CD4-positive, CD25-positive, alpha-beta regulatory T cell (primary cell): ENCODE measurements around the gene GABRR2. TPM values are rescaled to one million over a fixed set of nuclear protein-coding genes. Genes with fewer than 3 reads are reported as not detected.
A peak's percentile ranks its signal among the peaks of the same experiment; 100 is the strongest.
"Not testable (repeated sequence)": the region's sequence is repeated elsewhere in the genome, so short reads cannot be mapped to it uniquely, and the experiment has no call there.

Source experiments
- ATAC-seq, 2 donors: fragments of 150-1000 bp; cut with Tn5 transposase; one replicate each; pipeline ENCODE4 v1.10.0; 2021; ENCODE audit warnings: low read depth in 2 of 2, moderate number of reproducible peaks in 2 of 2, moderate library complexity in 1 of 2
- DNase-seq, 3 donors: peaks; one replicate each; pipeline versions ENCODE4 v3.0.0 to v3.0.0-alpha.2; 2012 to 2022; ENCODE audit warnings: mixed read lengths in 1 of 3
- H3K27ac ChIP-seq: one replicate; pipeline ENCODE4 v1.7.0; 2013; ENCODE audit warnings: mild to moderate bottlenecking, low read length; ENCODE audit not compliant: insufficient read depth, poor library complexity, severe bottlenecking
- H3K27me3 ChIP-seq: one replicate; pipeline ENCODE4 v1.7.0; 2013; ENCODE audit warnings: low read length; ENCODE audit not compliant: control insufficient read depth, insufficient read depth
- H3K36me3 ChIP-seq: one replicate; pipeline ENCODE4 v1.7.0; 2013; ENCODE audit warnings: mild to moderate bottlenecking, low read length, moderate library complexity; ENCODE audit not compliant: control insufficient read depth, insufficient read depth
- H3K4me1 ChIP-seq: 2 replicates; pipeline ENCODE4 v1.7.0; 2013; ENCODE audit warnings: mild to moderate bottlenecking, low read length; ENCODE audit not compliant: insufficient read depth, control insufficient read depth, poor library complexity, severe bottlenecking
- H3K4me3 ChIP-seq: one replicate; pipeline ENCODE4 v1.7.0; 2013; ENCODE audit warnings: low read depth, mild to moderate bottlenecking, low read length, moderate library complexity
- H3K9me3 ChIP-seq, 2 experiments: 1 replicate in 1 of 2; 2 replicates in 1 of 2; pipeline ENCODE4 v1.7.0; 2013; ENCODE audit warnings: low read length in 2 of 2, mild to moderate bottlenecking in 1 of 2, moderate library complexity in 1 of 2; ENCODE audit not compliant: control insufficient read depth in 2 of 2
- H3K27ac Mint-ChIP-seq, 3 donors: one replicate each; pipeline ENCODE4 v1.8.0; 2020 to 2022; ENCODE audit warnings: mild to moderate bottlenecking in 3 of 3, mixed read lengths in 3 of 3, moderate library complexity in 2 of 3
- H3K27me3 Mint-ChIP-seq: one replicate; pipeline ENCODE4 v1.8.0; 2022; ENCODE audit warnings: mild to moderate bottlenecking, mixed read lengths
- H3K36me3 Mint-ChIP-seq: one replicate; pipeline ENCODE4 v1.8.0; 2020; ENCODE audit warnings: mixed read lengths
- H3K4me1 Mint-ChIP-seq, 4 donors: one replicate each; pipeline ENCODE4 v1.8.0; 2020 to 2022; ENCODE audit warnings: mixed read lengths in 4 of 4, mild to moderate bottlenecking in 1 of 4
- H3K4me3 Mint-ChIP-seq, 4 donors: one replicate each; pipeline ENCODE4 v1.8.0; 2020 to 2022; ENCODE audit warnings: mild to moderate bottlenecking in 4 of 4, mixed read lengths in 4 of 4, moderate library complexity in 3 of 4
- H3K9me3 Mint-ChIP-seq, 7 donors: one replicate each; pipeline ENCODE4 v1.8.0; 2020 to 2022; ENCODE audit warnings: mixed read lengths in 7 of 7, mild to moderate bottlenecking in 3 of 7, moderate library complexity in 2 of 7
- polyA plus RNA-seq, 4 donors: library from polyadenylated mRNA; unstranded; fragments of 300-500 nt; fragmentation: Illumina TruSeq; gene quantifications; one replicate each; pipeline ENCODE4 v1.2.3, GENCODE V29; 2021
- total RNA-seq: library from RNA; stranded (reverse); gene quantifications from one replicate; pipeline ENCODE4 v1.2.3, GENCODE V29; 2022

The GABRR2 gene
- total and polyA plus RNA-seq, 5 donors from 2014 or later: 1.9 TPM; not detected in 4

GRCh38 chr6:89311530-89311852 lies 3.6 kb downstream of the GABRR2 start:
- no peaks in the 10 kb centered on the region for H3K9me3 Mint-ChIP-seq
- ATAC-seq (no peak), DNase-seq (no peak)
- H3K4me3 Mint-ChIP-seq: no peak overlapping the region
- H3K27me3 ChIP-seq: no peaks in the 10 kb centered on the region
- H3K36me3 Mint-ChIP-seq: peaks cover 22% of the 10 kb centered on the region
- no peaks in the 10 kb centered on the region for H3K36me3 ChIP-seq
- H3K4me1 Mint-ChIP-seq: no peaks in the 10 kb centered on the region
- no peak overlapping the region for H3K4me3 ChIP-seq
- H3K27me3 Mint-ChIP-seq: no peaks in the 10 kb centered on the region
- no peaks in the 10 kb centered on the region for H3K4me1 ChIP-seq
- no peaks in the 10 kb centered on the region for H3K9me3 ChIP-seq
- H3K27ac Mint-ChIP-seq: peak overlapping the region in 1 of 3 donors; percentile 52
- H3K27ac ChIP-seq: no peak overlapping the region

- H3K9me3 Mint-ChIP-seq: no peaks in the 10 kb centered on the region
- no peak overlapping the region for H3K4me3 Mint-ChIP-seq
Observed at GRCh38 chr6:89310929-89311328, 4.2 kb downstream of the GABRR2 start.

GRCh38 chr6:89308525-89309395 lies 6.3 kb downstream of the GABRR2 start:
- no peak overlapping the region for H3K27ac ChIP-seq
- Mint-ChIP-seq H3K36me3 (peaks cover 3% of the 10 kb centered on the region), H3K27ac (no peak overlapping the region), H3K27me3 (peaks cover 5% of the 10 kb centered on the region), H3K4me1 (peaks cover 0 to 2% (median 0%) of the 10 kb centered on the region in 4 donors), H3K4me3 (no peak overlapping the region), H3K9me3 (no peaks in the 10 kb centered on the region)
- no peaks in the 10 kb centered on the region for H3K9me3 ChIP-seq
- H3K4me3 ChIP-seq: no peak overlapping the region
- no peaks in the 10 kb centered on the region for H3K4me1 ChIP-seq
- DNase-seq: no peak
- no peaks in the 10 kb centered on the region for H3K27me3 ChIP-seq
- no peaks in the 10 kb centered on the region for H3K36me3 ChIP-seq
- ATAC-seq: no peak

More at GRCh38 chr6:89310929-89311328, 4.2 kb downstream of the GABRR2 start:
- H3K4me1 Mint-ChIP-seq: no peaks in the 10 kb centered on the region
- no peaks in the 10 kb centered on the region for H3K4me1 ChIP-seq
- H3K27ac ChIP-seq: no peak overlapping the region
- peaks cover 18% of the 10 kb centered on the region for H3K36me3 Mint-ChIP-seq
- no peak overlapping the region for H3K27ac Mint-ChIP-seq
- H3K4me3 ChIP-seq: no peak overlapping the region
- ATAC-seq (no peak), DNase-seq (no peak)
- no peaks in the 10 kb centered on the region for H3K9me3 ChIP-seq
- H3K27me3 Mint-ChIP-seq: no peaks in the 10 kb centered on the region
- H3K27me3 ChIP-seq: no peaks in the 10 kb centered on the region
- H3K36me3 ChIP-seq: no peaks in the 10 kb centered on the region

GRCh38 chr6:89304517-89304916 lies 10.6 kb downstream of the GABRR2 start:
- not testable (repeated sequence) for H3K27me3 Mint-ChIP-seq, H3K4me1 Mint-ChIP-seq, H3K36me3 Mint-ChIP-seq, H3K27me3 ChIP-seq, DNase-seq, H3K4me3 Mint-ChIP-seq, H3K36me3 ChIP-seq, H3K9me3 ChIP-seq, H3K4me3 ChIP-seq, H3K27ac ChIP-seq, ATAC-seq, H3K4me1 ChIP-seq, H3K9me3 Mint-ChIP-seq, H3K27ac Mint-ChIP-seq

GRCh38 chr6:89302936-89303335 lies 12.2 kb downstream of the GABRR2 start:
- Mint-ChIP-seq H3K27me3 (peaks cover 5% of the 10 kb centered on the region), H3K9me3 (no peaks in the 10 kb centered on the region), H3K27ac (no peak overlapping the region), H3K4me3 (no peak overlapping the region), H3K36me3 (no peaks in the 10 kb centered on the region), H3K4me1 (peaks cover 0 to 23% (median 15%) of the 10 kb centered on the region in 4 donors)
- no peaks in the 10 kb centered on the region for H3K9me3 ChIP-seq
- H3K4me1 ChIP-seq: peaks cover 17% of the 10 kb centered on the region
- ATAC-seq: no peak
- H3K27ac ChIP-seq: no peak overlapping the region
- no peak for DNase-seq
- no peaks in the 10 kb centered on the region for H3K27me3 ChIP-seq
- H3K36me3 ChIP-seq: no peaks in the 10 kb centered on the region
- H3K4me3 ChIP-seq: no peak overlapping the region

- peaks cover 21% of the 10 kb centered on the region for H3K4me1 ChIP-seq
Observed at GRCh38 chr6:89302195-89302770, 12.8 kb downstream of the GABRR2 start.

GRCh38 chr6:89301586-89302194 lies 13.4 kb downstream of the GABRR2 start:
- Histone ChIP-seq H3K27me3 (no peaks in the 10 kb centered on the region), H3K4me3 (no peak overlapping the region), H3K36me3 (no peaks in the 10 kb centered on the region), H3K27ac (no peak overlapping the region), H3K4me1 (peaks cover 21% of the 10 kb centered on the region), H3K9me3 (no peaks in the 10 kb centered on the region)
- Mint-ChIP-seq H3K9me3 (no peaks in the 10 kb centered on the region), H3K4me1 (peaks cover 0 to 30% (median 21%) of the 10 kb centered on the region in 4 donors), H3K36me3 (no peaks in the 10 kb centered on the region), H3K27me3 (peaks cover 9% of the 10 kb centered on the region), H3K27ac (peak overlapping the region in 1 of 3 donors; percentile 47), H3K4me3 (no peak overlapping the region)
- DNase-seq: no peak
- no peak for ATAC-seq

More at GRCh38 chr6:89302195-89302770, 12.8 kb downstream of the GABRR2 start:
- H3K9me3 ChIP-seq: no peaks in the 10 kb centered on the region
- no peak overlapping the region for H3K27ac ChIP-seq
- Mint-ChIP-seq H3K9me3 (no peaks in the 10 kb centered on the region), H3K27me3 (peaks cover 5% of the 10 kb centered on the region), H3K36me3 (no peaks in the 10 kb centered on the region), H3K4me1 (peaks cover 0 to 30% (median 20%) of the 10 kb centered on the region in 4 donors), H3K4me3 (no peak overlapping the region), H3K27ac (no peak overlapping the region)
- H3K36me3 ChIP-seq: no peaks in the 10 kb centered on the region
- no peak for ATAC-seq
- no peak overlapping the region for H3K4me3 ChIP-seq
- H3K27me3 ChIP-seq: no peaks in the 10 kb centered on the region
- DNase-seq: no peak
